GM19238 (cell line): ENCODE data around the gene DHX40.
"Not testable (repeated sequence)": the region's sequence is repeated elsewhere in the genome, so short reads cannot be mapped to it uniquely, and the experiment has no call there.

Source experiments
- DNase-seq: peaks from one replicate; pipeline ENCODE4 v3.0.0; 2011; ENCODE audit warnings: low spot score; ENCODE audit not compliant: insufficient read length

The DHX40 gene, protein sequence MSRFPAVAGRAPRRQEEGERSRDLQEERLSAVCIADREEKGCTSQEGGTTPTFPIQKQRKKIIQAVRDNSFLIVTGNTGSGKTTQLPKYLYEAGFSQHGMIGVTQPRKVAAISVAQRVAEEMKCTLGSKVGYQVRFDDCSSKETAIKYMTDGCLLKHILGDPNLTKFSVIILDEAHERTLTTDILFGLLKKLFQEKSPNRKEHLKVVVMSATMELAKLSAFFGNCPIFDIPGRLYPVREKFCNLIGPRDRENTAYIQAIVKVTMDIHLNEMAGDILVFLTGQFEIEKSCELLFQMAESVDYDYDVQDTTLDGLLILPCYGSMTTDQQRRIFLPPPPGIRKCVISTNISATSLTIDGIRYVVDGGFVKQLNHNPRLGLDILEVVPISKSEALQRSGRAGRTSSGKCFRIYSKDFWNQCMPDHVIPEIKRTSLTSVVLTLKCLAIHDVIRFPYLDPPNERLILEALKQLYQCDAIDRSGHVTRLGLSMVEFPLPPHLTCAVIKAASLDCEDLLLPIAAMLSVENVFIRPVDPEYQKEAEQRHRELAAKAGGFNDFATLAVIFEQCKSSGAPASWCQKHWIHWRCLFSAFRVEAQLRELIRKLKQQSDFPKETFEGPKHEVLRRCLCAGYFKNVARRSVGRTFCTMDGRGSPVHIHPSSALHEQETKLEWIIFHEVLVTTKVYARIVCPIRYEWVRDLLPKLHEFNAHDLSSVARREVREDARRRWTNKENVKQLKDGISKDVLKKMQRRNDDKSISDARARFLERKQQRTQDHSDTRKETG

DNA sequence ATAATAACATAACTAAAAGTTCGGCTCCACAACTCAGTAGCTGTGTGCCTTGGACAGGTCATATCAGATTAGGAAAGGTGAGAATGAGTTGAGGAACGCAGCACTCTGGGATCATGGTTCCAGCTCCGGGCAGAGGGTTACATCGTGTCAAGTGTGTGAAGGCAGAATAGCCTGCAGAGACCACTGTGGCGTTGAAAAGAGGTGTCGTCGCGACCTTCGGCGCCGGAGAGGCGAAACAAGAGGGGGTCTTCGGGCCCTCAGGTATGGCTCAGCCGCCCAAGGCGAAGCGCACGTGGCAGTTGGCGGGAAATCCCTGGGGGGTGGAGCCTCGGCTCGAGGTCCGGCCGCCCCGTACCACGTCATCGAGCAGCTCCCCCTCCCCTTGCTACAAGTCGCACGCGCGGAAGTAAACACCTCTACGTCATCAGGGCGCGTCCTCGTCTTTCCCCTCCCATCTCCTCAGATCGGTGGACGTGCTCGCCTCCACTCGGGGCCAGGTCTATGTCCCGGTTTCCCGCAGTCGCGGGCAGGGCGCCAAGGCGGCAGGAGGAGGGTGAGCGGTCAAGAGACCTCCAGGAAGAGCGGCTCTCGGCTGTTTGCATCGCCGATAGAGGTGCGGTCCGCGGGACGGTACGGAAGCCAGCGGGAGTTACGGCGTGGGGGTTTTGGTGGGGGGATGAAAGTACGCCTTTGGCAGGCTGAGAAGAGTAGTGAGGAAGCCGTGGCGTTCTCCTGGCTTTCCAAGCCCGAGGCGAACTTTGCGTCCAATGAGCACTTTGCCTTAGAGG, at the start of gene DHX40:
Gene DHX40, plus strand, starts transcription at position 440 of the 788 bp plus-strand sequence. Its CDS starts 62 bp downstream, at position 502.
- DNase-seq, result peak; percentile 84

GRCh38 chr17:59516451-59516850, 49.0 kb upstream of the DHX40 start:
- DNase-seq, result no peak

DNA sequence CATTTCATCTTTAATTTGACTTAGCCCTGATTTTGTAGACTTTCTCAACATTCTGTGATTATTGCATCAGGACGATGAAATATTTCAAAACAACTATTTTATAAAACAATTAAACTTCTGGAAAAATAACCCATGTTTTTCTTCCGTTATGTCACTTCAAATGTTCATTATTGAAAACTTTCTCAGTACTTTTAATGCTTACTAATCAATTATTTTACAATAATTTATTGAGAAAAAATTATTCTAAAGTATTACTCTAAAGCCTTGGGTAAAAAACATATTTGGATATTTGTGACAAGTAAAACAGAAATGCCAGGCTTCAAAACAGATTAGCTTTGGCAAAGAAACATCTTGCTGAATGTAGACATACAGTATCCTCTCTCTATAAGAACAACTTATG, 46.3 kb upstream of the DHX40 start:
- DNase-seq, result no peak

DNA sequence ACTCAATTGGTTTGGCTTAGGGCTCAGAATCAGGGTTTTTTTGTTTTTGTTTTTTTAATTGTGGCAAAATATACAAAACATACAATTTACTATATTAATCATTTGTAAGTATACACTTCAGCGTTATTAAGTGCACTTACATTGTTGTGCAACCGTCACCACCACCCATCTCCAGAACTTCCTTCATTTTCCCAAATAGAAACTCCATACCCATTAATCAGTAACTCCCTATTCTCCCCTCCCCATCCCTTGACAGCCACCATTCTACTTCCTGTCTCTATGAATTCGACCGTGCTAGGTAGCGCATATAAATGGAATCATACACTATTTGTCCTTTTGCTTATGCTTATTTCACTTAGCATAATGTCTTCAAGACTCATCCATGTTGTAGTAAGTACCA, 45.2 kb upstream of the DHX40 start:
- DNase-seq, result no peak

GRCh38 chr17:59521465-59522126, 43.8 kb upstream of the DHX40 start:
- DNase-seq, result peak; percentile 57

DNA sequence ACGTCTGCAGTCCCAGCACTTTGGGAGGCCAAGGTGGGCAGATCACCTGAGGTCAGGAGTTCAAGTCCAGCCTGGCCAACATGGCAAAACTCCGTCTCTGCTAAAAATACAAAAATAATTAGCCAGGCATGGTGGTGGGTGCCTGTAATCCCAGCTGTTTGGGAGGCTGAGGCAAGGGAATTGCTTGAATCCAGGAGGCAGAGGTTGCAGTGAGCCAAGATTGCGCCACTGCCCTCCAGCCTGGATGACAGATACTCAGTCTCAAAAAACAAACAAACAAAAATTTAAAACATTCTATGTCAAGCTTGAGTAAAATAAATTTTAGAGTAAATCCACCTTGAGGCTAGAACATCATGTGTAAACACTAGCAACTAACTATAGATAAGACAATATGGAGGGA, 40.5 kb upstream of the DHX40 start:
- DNase-seq, result not testable (repeated sequence)

DNA sequence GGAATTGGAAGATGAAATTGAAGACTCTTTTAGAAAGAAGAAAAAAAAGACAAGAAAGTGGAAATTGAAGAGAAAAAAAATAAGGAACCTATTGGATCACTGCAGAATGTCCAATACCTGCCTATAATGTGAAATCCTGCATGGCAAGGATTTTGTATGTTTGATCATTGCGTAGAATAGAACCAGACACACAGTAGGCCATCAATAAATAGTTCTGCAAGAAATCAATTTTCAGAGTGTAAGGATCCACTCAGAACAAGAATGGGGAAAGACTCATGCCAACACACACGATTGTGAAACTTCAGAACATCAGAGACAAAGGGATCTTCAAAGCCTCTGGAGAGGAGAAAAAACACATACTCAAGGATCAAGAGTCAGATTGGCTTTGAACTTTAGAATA, 39.7 kb upstream of the DHX40 start:
- no peak for DNase-seq

DNA sequence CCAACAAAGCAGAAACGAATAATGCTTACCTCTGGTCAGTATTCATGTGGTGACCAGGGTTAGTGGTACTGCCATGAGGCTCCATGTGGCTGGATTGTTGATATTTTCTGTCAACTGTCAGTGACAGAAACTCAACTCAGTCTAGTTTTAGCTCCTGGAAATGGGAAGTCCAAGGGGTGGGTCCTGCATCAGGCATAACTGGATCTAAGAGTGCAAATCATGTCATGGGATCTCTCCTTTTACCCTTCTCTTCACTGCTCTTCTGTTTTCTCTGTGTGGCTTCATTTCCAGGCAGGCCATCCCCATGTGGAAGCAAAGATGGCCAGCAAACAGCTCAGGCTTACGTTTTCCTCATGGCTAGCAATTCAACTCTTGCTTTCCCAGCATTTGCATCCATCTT, 39.0 kb upstream of the DHX40 start:
- no peak for DNase-seq

GRCh38 chr17:59527325-59527917, 38.0 kb upstream of the DHX40 start:
- no peak for DNase-seq

GRCh38 chr17:59527931-59528330, 37.5 kb upstream of the DHX40 start:
- DNase-seq, result no peak

GRCh38 chr17:59530531-59530930, 34.9 kb upstream of the DHX40 start:
- DNase-seq, result no peak

GRCh38 chr17:59533694-59534093, 31.7 kb upstream of the DHX40 start:
- DNase-seq, result no peak

GRCh38 chr17:59534583-59534982, 30.8 kb upstream of the DHX40 start:
- no peak for DNase-seq

- no peak for DNase-seq
Observed at GRCh38 chr17:59538195-59538909, 27.1 kb upstream of the DHX40 start.

DNA sequence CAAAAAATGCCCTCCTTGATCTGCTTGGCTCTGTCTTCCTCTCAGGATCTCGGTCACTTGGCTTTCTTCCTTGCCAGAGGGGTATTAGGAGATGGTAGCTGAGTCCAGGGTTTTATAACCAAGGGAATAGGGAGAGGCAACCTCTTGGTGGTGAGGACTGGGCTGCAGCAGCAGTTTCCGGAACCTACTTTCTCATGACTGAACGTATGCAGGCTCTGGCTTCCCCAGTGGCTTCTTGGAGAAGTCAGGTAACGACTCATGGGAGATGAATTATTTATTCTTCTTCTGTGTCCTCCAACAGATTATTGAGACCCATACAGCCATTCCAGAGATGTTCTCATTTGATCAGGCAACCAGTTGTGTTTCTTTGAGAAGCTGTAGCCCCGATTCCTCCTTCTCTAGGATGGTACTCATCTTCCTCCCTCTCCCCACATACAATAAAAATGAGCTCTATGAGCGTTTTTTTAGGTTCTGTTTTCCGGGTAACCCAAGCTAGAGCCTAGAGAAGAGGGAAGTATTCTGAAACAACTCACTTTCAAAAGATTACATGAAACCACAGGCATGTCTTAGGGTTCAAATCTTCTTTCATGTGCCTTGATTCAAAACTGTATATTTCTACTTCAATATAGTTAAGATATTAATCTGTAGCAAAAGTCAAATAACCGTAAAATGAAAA, 22.3 kb upstream of the DHX40 start:
- no peak for DNase-seq

- no peak for DNase-seq
Observed at GRCh38 chr17:59545942-59546341, 19.5 kb upstream of the DHX40 start.

GRCh38 chr17:59547131-59547915, 18.1 kb upstream of the DHX40 start:
- no peak for DNase-seq

GRCh38 chr17:59548985-59549384, 16.4 kb upstream of the DHX40 start:
- not testable (repeated sequence) for DNase-seq

- no peak for DNase-seq
Observed at GRCh38 chr17:59550703-59551102, 14.7 kb upstream of the DHX40 start.
